DMS153 (cell line): ENCODE measurements around the gene ELMOD1.

ENCODE experiments used
- DNase-seq: peaks from one replicate; lab custom pipeline; 2025; lab: John Stamatoyannopoulos, UW

ELMOD1 gene

GRCh38 chr11:107583629-107584195, 7.2 kb upstream of the ELMOD1 start:
- DNase-seq = no peak

GRCh38 chr11:107587306-107587979, 3.5 kb upstream of the ELMOD1 start:
- no peak for DNase-seq

GRCh38 chr11:107591378-107592230, 657 bp downstream of the ELMOD1 start:
- DNase-seq = no peak

GRCh38 chr11:107592231-107592590, 1.3 kb downstream of the ELMOD1 start:
- no peak for DNase-seq

- no peak for DNase-seq
Observed at GRCh38 chr11:107592813-107593212, 1.9 kb downstream of the ELMOD1 start.

DNA sequence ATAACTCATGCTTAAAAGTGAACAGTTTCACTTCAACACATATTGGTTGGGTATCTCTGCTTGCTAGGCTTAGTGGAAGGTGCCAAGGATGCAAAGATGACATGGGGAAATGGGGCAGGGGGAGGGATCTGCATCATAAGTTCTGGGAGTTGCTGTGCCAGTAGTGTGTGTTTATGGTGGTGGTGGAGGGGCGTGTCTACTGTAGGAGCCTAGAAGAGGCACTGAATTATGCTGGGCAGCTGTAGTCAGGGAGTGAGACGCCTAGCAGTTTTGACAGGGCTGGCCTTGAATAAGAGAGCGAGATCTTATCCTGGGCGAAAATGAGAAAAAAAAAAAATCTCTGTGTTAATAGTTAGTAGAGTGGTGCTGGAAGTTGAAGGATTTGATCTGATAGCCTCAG, 3.0 kb downstream of the ELMOD1 start:
- no peak for DNase-seq

DNA sequence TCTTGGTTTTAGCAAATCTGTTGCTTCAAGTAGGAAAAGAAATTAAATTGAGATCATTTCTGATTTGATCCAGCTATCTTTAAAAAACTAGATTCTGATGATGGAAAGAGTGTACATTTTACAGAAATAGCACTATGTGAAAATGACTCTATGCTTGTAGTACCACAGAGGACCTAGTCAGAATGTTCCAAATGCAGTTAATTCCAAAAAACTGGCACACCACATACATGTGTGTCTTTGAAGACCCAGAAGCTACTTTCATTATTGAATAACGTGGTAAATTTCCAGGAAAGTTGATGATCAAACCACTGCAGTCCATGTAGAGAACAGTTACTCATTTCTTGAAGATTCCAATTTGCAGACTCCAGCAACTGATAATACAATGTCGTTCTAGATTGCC, 3.8 kb downstream of the ELMOD1 start:
- DNase-seq = no peak

- DNase-seq = no peak
Observed at GRCh38 chr11:107598225-107599139, 7.5 kb downstream of the ELMOD1 start.

- DNase-seq = no peak
Observed at GRCh38 chr11:107605061-107606006, 14.4 kb downstream of the ELMOD1 start.

DNA sequence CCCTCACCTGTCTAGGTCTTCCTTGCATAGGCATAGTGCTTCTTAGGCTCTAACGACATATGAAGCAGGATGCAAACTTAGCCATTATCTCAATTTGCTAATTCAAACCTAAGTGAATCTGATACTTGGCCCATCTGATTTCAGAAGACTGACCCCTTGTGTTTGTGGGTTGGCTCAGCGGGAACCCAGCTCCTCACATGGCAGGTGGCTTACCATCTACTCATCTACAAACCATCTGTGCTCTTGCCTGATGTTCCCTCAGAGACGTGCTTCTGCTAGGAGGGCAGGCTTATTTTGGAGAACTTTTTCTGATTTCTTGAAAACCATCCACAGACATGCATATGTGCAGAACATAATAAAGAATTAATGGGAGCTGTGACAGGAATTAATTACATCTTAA, 15.2 kb downstream of the ELMOD1 start:
- DNase-seq = no peak

GRCh38 chr11:107608809-107609208, 17.9 kb downstream of the ELMOD1 start:
- no peak for DNase-seq

GRCh38 chr11:107609400-107610218, 18.7 kb downstream of the ELMOD1 start:
- DNase-seq = no peak

GRCh38 chr11:107612445-107612844, 21.5 kb downstream of the ELMOD1 start:
- no peak for DNase-seq

DNA sequence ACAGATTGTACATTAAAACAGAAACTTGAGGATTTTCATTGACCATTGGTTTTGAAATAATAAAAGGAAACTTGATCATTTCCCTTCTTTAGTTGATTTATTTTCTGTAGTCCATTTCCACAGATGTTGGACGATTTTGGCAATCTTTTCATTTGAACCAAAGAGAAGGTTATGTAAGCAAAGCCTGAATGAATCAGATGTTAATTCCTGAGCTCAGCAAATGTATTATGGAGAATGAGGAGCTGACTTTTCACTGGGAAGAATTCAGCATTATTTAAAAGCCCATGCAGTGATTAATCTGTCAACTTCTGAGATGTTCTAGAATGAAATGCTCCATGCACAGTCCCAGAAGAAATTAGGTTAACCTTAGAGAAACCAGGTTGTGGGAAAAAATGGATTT, 29.0 kb downstream of the ELMOD1 start:
- no peak for DNase-seq

DNA sequence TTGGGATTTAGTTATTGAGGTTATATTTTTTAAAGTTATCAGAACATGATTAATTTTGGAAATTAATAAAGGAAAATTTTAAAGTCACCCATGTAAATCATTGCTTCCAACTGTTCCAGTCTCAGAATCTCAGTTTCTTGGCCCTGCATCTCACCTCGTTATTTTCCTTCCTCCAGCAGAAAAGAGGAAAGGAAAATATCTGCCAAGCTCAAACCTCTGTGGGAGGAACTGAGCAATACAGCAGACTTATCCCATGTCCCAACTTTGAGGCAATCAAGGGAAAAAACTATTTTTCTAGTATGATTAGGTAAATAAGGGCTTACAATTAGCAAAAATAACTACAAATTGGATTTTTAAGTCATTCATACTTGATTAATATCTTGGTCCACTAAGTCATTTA, 30.1 kb downstream of the ELMOD1 start:
- DNase-seq = no peak

- no peak for DNase-seq
Observed at GRCh38 chr11:107623183-107623582, 32.2 kb downstream of the ELMOD1 start.

DNA sequence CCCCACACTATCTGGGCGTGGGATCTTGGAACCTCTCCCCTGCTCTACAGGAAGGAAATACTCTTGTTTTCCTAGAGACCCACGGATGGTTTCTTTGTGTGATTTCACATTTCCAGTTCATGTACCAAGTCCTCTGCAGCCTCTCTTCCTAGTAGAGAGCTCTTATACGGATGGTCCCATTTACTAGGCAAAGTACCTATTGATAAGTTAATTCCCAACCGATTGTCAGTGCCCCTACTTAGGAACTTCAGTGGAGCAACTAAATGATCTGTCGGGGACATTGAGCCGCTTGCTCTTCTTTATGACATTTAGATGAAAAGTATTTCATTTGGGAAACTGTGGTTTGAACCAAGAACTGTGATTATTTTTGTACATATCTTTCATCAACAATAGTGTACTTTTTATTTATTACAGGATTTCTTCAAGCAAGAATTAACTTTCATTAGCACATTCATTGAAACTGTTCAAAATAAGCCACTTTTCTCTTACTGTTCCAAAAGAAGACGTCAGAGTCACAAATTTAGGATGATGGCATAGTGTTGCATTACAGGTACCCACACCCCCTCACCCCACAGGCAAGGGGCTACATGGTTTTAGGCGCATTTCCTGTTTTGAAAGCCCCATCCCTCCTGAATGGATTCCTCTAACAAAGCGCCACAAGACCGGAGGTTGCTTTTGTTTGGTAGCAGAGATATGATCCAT, 34.2 kb downstream of the ELMOD1 start:
- DNase-seq = no peak

- DNase-seq = no peak
Observed at GRCh38 chr11:107625685-107625989, 34.7 kb downstream of the ELMOD1 start.

- no peak for DNase-seq
Observed at GRCh38 chr11:107631043-107631442, 40.1 kb downstream of the ELMOD1 start.

DNA sequence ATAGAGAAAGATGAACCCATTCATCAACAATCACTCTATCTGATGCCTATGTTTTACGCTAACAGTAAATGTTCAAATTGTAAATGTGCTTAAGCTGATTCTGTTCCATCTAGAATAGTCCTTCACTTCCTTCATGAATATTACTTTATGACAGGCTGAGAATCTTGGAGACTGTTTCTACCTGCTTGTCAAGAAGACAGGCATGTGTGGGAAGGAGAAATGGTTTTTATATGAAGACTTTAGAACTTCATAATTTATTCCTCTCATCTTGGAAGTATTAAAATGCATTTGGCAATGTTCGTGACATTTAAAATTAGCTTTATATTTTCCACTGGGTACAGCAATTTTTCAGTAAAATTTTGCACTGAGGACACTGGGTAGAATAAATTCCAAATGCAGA, 41.0 kb downstream of the ELMOD1 start:
- no peak for DNase-seq
